Islet of Langerhans (tissue), 1 donor: ENCODE results near the gene PARD3.

Experiments
- FAIRE-seq: peaks from one replicate; lab custom pipeline; 2011; peaks lifted over from hg19 to GRCh38; lab: Jason Lieb, UNC

Gene PARD3

DNA sequence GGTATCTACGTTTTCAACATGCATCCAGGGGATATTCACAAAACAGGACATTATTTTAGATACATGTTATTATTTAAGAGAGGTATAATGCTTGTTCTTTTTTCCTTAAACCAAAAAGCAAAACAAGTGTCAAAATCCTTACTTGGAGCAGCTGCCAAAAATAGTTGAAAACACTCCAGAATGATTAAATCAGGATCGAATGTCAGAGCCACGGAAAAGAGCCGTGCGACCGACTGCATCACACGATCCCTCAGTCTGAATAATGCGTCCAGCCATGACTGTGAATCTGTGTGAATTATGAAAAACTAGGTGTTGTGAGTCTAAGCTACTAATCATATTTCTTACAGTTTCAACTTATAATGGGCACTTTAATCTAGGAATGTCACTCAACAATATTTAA lies 126.0 kb downstream of the PARD3 start:
- no peak for FAIRE-seq

DNA sequence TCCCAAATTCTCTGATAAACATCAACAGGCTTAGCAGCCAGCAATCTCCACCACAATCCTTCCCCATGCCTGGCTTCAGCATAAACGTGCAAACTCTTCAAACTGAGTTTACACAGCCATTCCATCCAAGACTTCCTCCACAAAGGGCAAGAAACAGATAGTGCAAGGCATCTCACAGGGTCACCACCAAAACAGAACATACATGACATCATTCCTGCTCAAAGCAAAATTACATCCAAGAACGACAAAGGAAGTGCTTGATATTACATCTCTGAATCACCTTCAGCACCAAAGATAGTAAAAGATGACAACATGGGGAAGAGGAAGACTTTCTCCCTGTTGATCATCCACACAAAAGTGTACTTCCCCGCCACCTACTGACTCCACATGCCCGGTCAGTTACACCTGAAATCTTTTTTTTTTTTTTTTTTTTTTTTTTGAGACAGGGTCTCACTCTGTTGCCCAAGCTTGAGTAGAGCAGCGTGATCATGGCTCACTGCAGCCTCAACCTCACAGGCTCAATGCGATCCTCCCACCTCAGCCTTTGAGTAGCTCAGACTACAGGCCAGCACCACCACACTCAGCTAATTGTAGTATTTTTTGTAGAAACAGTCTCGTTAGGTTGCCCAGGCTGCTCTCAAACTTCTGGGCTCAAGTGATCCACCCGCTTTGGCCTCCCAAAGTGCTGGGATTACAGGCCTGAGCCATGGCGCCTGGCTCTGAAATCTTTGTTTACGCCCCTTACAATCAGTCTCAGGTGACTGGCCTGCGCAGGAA lies 127.5 kb downstream of the PARD3 start:
- FAIRE-seq: no peak

DNA sequence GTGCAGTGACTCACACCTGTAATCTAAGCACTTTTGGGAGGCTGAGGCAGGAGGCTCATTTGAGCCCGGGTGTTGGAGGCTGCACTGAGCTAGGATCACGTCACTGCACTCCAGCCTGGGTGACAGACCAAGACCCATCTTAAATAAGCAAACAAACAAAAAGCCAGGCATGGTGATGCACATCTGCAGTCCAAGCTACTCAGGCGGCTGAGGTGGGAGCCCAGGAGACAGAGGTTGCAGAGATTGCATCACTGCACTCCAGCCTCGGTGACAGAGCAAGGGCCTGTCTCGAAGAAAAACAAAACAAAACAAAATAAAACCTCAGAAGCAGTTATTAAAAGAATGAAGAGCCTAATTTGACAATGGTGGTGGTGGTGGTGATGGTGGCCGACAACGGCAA lies 132.5 kb downstream of the PARD3 start:
- FAIRE-seq: no peak

DNA sequence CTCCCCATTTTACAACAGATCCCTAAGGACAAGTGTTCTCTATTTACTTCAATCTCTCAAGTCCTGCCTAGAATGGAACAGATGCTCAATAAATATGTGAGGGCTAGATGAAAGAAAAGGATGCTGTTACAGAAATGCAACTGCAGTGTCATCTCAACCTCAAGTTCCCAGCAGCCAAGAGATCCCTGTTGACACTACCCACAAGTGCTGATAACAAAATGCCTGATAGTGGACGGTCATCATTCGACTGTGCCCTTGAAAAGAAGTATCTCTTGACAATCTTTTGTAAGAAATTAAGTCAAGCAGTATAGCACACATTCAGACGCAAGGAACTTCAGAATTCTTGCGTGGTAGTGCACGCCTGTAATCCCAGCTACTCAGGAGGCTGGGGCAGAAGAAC lies 133.2 kb downstream of the PARD3 start:
- no peak for FAIRE-seq

DNA sequence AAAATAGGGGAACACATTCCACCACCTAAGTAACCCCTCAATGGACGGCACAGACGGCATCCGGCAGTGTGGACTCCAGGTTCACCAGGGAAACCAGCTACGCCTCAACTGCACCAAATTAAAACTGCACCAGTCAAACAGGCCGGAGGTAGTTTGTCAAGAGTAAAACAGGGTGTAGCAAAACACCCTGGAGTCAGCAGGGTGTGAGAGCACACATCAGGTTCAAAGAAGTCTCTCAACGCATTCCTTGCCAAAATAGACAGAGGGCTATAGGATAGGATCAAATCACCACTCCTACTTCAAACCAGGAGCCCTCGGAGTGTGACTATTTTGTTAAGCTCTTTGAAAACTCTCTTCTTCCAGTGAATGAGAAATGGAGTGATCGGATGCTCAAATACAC lies 135.9 kb downstream of the PARD3 start:
- FAIRE-seq: no peak

DNA sequence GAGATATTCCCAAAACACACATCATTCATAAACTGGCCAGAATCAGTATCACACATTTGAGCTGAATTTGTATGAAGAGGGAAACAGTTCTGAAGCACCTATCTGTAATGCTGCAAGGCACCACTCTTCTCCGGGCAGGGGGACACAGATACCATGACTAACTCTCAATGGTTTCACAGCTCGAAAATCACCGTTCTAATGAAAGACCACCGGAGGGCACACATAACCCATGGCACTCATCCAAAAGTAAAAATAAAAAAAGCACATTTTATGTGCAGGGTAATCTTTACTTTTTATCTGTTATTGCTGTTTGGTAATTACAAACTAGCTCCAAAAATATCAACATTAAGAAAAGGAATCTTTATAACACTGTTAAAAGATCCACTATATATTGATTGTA lies 137.5 kb downstream of the PARD3 start:
- FAIRE-seq: no peak

DNA sequence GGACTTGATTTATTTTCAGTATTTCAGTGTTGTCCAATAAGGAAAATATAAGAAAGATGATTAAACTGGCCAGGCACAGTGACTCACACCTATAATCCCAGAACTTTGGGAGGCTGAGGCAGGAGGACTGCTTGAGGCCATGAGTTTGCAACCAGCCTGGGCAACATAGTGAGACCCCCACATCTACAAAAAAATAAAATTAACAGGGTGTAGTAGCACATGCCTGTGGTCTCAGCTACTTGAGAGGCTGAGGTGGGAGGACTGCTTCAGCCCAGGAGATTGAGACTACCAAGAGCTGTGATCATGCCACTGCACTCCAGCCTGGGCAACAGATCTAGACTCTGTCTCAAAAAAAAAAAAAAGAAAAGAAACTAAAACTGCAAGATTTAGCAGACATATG lies 138.0 kb downstream of the PARD3 start:
- no peak for FAIRE-seq

DNA sequence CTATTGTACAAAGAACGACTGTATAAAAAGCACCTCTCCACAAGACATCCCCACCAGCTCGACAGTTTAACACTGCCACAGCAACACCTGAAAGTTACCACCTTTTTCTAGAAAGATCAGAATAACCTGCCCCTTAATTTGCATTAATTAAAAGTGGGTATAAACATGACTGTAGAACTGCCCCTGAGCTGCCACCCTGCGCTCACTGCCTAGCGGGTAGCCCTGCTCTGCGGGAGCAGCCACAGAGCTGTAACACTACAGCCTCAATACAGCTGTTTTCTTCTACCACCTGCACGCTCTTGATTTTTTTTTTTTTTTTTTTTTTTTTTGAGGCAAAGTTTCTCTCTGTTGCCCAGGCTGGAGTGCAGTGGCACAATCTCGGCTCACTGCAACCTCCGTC lies 140.9 kb downstream of the PARD3 start:
- FAIRE-seq: no peak

DNA sequence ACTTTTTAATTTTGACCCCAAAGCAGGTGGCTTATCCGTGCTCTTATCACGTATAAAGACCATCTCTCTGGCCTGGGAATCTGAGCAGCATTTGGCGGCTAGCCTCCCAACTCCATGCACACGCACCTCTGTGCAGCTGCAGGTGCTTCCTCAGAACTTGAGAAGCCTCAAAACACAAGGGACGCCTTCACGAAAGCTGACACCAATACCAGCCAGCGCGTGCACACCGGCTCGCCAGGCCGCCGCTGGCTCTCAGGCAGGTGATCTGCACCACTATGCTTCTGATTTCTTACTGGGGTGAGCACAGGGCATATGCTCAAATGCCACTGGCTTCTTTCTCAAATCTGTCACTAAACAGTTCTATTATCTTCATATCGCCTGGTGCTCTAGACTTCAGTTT lies 145.0 kb downstream of the PARD3 start:
- FAIRE-seq: no peak

DNA sequence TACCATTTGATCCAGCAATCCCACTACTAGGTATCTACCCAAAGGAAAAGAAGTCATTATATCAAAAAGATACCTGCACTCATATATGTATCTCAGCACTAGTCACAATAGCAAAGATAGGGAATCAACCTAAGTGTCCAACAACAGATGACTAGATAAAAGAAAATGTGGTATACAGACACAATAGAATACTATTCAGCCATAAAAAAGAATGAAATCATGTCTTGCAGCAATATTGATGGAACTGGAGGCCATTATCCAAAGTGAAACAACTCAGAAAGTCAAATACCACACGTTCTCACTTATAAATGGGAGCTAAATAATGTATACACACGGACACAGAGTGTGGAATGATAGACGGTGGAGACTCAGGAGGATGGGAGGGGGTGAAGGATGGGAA lies 146.0 kb downstream of the PARD3 start:
- FAIRE-seq: no peak

DNA sequence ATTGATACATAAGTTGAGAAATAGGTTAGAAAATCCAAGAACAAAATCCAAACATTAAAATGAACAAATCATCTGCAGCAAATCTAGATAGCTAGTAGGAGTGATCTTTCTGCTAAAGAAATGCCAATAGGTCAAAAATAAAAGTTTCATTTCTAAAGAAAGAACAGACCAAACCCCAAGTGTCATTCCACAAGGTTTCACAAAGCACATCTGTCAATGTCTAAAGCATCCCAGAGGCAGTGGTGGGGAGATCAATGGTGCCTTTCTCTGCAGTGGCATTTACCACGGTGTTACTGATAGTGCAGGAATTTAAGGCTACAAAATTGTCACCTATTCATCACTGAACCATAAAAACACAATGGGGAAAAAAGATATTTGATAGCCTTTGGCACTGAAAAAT lies 147.9 kb downstream of the PARD3 start:
- no peak for FAIRE-seq

DNA sequence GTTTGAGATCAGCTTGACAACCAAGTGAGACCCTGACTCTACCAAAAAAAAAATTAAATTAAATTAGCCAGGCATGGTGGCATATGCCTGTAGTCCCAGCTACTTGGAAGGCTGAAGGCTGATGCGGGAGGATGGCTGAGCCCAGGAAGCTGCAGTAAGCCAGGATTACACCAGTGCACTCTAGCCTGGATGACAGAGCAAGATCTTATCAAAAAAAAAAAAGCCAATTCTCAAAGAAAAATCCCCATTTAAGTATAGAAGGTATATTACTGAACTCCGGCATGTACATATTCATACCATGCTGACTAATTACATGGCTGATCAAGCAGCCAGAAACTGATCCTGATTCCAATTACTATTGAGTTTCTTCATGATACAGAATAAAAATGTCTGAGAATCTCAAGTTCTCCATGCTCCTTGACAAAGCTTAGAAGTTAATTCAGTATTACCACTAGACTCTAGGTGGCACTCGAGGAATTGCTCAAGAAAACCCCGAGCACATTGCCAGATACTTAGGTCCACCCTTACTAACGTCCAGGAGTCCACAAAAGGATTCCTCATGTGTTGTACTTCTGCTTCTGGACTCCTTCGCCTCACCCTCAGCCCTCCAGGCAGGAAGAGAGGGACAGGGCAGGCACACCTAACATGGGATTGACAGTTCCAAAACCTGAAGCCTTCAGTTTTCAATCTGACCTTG lies 148.9 kb downstream of the PARD3 start:
- no peak for FAIRE-seq

DNA sequence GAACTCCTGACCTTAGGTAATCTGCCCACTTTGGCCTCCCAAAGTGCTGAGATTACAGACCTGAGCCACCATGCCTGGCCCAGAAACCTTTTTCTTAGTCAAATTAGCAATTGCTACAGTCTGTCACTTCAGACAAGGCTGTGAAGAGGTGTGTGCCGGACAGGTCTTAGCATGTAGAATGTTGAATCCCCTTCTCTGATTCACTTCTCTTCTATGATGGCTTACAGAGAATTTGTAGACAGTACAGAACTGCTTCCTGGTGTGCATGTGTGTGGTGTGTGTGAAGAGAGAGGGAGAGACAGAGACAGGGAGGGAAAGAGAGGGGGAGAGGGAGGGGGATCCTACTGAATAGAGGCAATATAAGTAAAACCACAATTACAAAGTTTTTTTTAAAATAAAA lies 150.4 kb downstream of the PARD3 start:
- no peak for FAIRE-seq

DNA sequence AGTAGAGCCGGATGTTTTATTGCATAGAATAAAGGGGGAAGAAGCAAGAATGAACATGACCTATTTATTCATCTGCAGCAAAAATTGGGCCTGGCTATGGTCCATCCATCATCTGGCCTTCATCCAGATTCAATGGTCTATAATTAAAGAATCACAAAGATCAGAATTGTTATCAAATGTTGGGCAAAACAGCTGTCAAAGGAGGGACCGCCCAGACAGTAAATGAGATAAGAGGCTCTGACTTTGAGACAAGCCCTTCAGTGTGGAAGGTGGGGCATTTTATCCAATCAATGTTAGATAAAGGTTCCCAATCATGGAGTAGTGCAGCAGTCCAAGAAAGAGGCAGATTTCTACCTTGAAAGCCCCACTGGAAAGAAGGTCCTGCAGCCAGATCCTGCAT lies 153.5 kb downstream of the PARD3 start:
- FAIRE-seq: no peak

DNA sequence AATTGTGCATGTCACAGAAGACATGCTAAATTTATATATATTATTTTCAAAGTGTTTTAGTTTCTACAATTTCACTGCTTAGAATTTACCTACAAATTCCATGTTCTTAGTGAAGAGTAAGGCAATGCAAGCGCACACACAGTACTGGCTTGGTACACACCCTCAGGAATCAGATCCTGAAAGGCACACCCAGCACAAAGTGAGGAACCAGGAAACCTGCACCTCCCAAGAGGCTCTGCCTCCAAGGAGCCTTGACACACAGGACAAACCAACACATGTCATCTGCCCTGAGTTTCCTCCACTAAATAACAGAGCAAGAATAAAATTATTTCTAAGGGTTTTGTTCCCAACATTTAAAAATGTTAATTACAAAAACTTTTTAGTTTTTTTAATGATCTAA lies 156.2 kb downstream of the PARD3 start:
- FAIRE-seq: no peak

DNA sequence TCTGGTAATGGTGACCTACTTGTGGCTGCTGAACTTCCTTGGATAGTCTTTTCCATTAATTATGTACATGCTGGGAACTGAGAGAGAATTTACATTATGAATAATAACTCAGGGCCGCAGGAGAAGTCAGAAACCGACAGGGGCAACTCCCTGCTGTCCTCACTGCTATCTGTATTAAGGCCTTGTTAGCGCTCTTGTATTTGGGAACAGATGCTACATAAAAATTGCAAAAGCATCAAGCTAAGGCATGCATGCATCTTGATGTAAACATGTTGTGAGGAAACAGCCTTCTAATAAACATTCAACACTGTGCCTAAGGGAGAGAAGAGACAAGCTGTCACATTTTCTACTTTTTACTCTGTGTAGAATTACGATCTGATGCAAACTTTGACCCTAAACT lies 158.4 kb downstream of the PARD3 start:
- FAIRE-seq: no peak

DNA sequence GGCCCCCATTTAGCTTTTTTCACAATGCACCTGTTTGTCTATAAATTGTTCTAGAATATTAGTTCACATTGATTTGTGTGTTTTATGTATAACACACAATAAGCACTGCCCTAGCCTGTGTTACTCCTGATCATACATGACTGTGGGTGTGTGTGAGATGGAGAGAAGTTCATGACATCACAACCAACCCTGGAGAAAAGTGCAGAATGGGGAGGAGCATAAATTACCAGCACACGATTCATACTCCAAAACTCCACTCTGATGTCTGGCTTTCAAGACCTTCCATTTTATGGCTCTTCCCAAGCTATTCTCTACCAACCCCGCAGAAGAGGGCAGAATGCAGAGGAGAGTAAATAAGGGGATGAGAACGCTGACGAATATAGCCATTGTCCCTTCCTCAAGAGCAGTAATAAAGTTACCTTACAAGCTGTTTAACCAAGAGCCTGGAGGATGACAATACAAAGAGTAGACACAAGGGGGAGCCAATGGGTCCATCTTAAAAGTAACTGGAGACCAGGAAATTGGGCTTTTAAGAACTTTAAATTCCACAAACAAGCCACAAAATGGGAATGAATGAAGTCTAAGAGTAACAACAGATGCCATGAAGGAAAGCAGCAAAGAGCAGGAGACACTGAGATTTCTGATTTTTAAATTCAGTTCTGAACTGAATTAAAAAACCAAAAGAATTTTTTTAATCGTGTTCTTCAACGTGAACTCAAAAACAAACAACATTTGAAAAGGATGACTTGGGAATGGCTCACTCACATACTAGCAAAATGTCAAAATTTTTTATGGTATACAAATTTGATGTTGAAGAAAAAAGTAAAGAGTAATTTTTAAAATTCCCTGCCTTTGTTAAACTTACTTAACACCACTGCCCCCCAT lies 159.6 kb downstream of the PARD3 start:
- FAIRE-seq: peak; percentile 82

DNA sequence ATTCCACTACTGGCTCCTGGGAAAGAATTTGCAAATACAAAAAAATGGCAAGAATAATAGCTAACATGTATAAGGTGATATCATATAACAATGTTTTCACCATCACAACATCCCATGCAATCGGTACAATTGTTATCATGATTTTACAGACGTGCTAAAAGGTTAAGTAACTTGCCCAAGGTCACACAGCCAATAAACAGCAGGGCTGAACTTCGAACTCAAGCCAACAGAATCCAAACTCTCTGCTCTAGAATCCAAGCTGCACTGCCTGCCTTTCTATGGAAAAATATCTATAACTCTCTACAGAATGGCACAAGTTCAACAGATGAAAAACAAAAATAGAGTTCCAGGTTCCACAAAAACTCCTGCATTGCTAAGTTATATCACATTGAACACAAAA lies 160.9 kb downstream of the PARD3 start:
- FAIRE-seq: no peak

DNA sequence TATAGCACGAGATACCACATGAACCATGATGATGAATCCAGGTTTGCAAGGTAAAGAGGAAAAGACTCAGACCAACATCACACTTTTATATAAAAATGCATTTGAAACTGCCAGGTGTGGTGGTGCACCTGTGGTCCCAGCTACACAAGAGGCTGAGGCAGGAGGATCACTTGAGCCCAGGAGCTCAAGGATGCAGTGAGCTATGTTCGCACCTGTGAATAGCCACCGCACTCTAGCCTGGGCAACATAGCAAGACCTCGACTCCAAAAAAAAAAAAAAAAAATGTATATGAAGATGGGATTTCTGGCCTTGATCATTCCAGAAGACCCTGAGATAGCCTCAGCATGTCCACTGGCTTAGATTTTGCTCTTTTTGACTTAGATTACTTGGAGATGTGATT lies 161.6 kb downstream of the PARD3 start:
- FAIRE-seq: no peak

DNA sequence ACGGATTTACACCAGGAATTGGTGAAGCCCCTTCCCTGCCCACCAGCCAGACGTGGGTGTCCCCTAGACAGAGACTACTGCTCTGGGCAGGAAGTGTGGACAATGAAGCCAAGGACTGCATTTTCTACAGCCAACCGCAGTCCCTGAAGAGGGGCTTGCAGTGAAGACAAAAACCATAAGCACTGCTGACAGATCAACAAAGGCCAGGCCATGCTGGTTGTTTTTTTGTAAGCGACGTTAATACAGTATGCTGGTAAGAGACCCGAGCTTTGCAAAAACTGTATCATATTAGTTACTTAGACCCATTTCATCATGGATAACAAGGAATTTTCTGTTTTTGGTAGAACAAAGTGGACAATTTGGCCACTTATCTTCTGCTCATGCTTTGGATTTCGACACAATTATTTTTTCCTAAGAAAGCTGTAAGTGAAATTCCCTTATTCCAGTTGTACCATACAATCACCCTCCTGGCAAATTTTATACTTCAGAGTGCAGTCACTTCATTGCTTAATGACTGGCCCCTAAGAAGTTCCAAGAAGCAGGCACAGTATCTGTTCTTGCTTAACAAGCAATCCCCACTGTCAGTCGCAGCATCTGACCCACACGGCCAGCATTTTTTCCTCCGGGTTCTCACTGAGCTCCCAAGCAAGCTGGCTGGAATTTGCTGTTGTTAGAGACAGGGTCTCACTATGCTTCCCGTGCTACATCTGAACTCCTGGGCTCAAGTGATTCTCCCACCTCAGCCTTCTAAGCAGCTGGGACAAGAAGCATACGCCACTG lies 163.5 kb downstream of the PARD3 start:
- FAIRE-seq: no peak

DNA sequence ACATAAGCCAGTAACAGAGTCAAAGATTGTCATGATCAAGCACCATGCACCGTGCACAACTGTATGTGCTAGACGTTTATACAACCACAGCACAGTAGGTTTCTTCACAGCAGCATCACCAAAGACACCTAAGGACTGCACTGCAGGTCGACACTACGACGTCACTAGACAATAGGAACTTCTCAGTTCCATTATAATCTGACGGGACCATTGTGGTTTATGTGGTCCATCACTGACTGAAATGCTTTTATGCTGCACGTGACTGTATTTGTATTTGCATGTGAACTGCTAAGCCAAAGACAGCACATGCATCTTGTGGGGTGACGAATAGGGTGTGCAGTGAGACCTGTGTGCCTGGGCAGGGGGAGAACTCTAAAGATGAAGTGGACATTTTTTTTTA lies 164.9 kb downstream of the PARD3 start:
- FAIRE-seq: no peak

DNA sequence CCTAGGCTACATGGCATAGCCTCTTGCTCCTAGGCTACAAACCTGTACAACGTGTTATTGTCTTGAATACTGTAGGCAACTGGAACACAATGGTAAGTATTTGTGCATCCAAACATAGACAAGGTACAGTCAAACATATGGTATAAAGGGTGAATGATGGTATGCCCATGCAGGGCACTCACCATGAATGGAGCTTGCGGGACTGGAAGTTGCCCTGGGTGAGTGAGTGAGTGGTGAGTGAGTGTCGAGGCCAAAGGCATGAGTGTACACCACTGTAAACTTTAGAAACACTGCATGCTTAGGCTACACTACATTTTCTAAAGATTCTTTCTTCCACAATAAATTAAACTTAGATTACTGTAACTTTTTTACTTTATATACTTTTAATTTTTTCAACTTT lies 165.7 kb downstream of the PARD3 start:
- FAIRE-seq: no peak
